Measurements from ENCODE around the gene EMX2.

DNA sequence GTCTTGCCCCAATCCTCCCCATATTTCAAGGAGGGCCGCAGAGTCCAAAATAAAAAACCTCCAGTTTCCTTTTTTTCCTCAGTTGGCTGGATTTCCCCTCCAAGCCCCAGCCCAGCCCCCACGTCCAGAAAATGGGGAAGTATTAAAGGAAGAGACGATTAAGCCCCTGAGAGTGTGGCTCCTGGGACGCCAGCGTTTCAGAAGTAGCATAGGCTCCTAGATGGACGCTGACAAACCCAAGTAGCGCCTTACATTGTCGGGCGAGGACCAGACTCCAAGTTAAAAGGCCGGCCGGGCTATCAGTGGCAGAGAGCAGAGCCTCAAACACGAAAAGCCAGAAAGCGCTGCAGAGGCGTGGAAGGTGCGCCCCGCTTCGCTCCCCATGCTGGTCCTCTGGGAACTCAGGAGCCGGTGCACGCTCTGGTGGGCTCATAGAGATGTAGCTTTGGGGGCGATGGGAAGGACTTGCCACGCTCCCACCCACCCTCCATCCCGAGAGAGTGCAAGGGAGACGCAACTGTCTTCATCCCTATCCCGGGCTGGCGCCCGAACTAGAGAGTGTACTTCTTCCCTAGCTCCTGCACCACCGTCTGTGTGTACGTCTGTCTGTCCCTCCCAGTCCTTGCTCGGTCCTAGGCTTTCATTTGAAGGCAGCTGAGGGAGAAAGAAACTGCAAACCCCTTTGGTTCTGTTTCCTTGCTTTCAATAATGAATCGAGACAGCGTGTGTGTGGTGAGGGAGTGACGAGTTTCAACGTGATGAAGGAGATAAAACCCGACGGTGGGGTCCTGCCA is 6.3 kb upstream of the EMX2 start:
- no peak for TF ChIP-seq POLR2AphosphoS5 (IDR thresholded peaks at IDR 0.05)
- TF ChIP-seq, protein P1, sequence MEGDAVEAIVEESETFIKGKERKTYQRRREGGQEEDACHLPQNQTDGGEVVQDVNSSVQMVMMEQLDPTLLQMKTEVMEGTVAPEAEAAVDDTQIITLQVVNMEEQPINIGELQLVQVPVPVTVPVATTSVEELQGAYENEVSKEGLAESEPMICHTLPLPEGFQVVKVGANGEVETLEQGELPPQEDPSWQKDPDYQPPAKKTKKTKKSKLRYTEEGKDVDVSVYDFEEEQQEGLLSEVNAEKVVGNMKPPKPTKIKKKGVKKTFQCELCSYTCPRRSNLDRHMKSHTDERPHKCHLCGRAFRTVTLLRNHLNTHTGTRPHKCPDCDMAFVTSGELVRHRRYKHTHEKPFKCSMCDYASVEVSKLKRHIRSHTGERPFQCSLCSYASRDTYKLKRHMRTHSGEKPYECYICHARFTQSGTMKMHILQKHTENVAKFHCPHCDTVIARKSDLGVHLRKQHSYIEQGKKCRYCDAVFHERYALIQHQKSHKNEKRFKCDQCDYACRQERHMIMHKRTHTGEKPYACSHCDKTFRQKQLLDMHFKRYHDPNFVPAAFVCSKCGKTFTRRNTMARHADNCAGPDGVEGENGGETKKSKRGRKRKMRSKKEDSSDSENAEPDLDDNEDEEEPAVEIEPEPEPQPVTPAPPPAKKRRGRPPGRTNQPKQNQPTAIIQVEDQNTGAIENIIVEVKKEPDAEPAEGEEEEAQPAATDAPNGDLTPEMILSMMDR (IDR thresholded peaks at IDR 0.05): no peak

Measured in prostate gland (tissue), 2 donors.